ENCODE measurements around the gene DBH.

DBH gene

GRCh38 chr9:133598978-133599377 lies 37.2 kb upstream of the DBH start (continued):
- TF ChIP-seq, protein P1, sequence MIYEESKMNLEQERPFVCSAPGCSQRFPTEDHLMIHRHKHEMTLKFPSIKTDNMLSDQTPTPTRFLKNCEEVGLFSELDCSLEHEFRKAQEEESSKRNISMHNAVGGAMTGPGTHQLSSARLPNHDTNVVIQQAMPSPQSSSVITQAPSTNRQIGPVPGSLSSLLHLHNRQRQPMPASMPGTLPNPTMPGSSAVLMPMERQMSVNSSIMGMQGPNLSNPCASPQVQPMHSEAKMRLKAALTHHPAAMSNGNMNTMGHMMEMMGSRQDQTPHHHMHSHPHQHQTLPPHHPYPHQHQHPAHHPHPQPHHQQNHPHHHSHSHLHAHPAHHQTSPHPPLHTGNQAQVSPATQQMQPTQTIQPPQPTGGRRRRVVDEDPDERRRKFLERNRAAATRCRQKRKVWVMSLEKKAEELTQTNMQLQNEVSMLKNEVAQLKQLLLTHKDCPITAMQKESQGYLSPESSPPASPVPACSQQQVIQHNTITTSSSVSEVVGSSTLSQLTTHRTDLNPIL (CRISPR knock-in tag; IDR thresholded peaks at IDR 0.05; ENCODE audit: low read depth) = no peak

DNA sequence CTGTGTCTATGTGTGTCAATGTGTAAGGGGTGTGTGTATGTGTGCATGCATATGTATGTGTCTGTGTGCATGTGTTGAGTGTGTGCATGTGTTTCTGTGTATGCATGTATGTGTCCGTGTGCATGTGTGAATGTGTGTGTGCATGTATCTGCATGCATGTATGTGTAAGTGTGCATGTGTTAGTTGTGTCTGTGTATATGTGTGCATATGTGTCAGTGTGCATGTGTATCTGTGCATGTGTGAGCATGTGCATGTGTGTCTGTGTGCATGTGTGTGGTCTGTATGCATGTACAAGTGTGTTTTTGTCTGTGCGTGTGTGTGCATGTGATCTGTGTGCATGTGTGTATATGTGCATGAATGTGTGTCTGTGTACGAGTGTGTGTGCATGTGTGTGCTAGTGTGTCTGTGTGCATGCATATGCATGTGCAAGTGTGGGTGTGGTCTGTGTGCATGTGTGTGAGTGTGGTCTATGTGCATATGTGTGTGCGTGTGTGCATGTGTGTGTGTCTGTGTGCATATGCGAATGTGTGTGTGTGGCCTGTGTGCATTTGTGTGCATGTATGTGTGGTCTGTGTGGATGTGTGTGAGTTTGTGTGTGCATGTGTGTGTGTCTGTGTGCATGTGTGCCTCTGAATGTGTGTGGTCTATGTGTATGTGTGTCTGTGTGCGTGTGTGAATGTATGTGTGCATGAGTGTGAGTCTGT lies 36.5 kb upstream of the DBH start:
- ATAC-seq = no peak
- TF ChIP-seq, protein P2, sequence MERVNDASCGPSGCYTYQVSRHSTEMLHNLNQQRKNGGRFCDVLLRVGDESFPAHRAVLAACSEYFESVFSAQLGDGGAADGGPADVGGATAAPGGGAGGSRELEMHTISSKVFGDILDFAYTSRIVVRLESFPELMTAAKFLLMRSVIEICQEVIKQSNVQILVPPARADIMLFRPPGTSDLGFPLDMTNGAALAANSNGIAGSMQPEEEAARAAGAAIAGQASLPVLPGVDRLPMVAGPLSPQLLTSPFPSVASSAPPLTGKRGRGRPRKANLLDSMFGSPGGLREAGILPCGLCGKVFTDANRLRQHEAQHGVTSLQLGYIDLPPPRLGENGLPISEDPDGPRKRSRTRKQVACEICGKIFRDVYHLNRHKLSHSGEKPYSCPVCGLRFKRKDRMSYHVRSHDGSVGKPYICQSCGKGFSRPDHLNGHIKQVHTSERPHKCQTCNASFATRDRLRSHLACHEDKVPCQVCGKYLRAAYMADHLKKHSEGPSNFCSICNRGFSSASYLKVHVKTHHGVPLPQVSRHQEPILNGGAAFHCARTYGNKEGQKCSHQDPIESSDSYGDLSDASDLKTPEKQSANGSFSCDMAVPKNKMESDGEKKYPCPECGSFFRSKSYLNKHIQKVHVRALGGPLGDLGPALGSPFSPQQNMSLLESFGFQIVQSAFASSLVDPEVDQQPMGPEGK (CRISPR knock-in tag; IDR thresholded peaks at IDR 0.05; ENCODE audit: borderline replicate concordance) = no peak

- no peak for ATAC-seq
Measured at GRCh38 chr9:133600739-133601138, 35.4 kb upstream of the DBH start.

GRCh38 chr9:133601746-133602145 lies 34.4 kb upstream of the DBH start:
- no peak for ATAC-seq
- TF ChIP-seq CSDC2 (CRISPR knock-in tag; IDR thresholded peaks at IDR 0.05) = no peak
- no peak for TF ChIP-seq ZNF70 (CRISPR knock-in tag; IDR thresholded peaks at IDR 0.05)
- no peak for TF ChIP-seq BACH2 (CRISPR knock-in tag; IDR thresholded peaks at IDR 0.05; ENCODE audit: borderline replicate concordance)
- no peak for TF ChIP-seq ARNTL (CRISPR knock-in tag; IDR thresholded peaks at IDR 0.05; ENCODE audit: borderline replicate concordance, low read depth)
- TF ChIP-seq, protein P1 (CRISPR knock-in tag; IDR thresholded peaks at IDR 0.05; ENCODE audit: low read depth) = no peak
- TF ChIP-seq OSR1 (CRISPR knock-in tag; IDR thresholded peaks at IDR 0.05) = no peak
- no peak for TF ChIP-seq ZFP30 (CRISPR knock-in tag; IDR thresholded peaks at IDR 0.05)
- TF ChIP-seq ISL1 (CRISPR knock-in tag; IDR thresholded peaks at IDR 0.05) = no peak
- TF ChIP-seq, protein P2 (CRISPR knock-in tag; IDR thresholded peaks at IDR 0.05; ENCODE audit: borderline replicate concordance) = no peak
- no peak for TF ChIP-seq ZFP3 (CRISPR knock-in tag; IDR thresholded peaks at IDR 0.05)
- TF ChIP-seq PPARA (CRISPR knock-in tag; IDR thresholded peaks at IDR 0.05; ENCODE audit: borderline replicate concordance) = no peak
- TF ChIP-seq GLIS3 (CRISPR knock-in tag; IDR thresholded peaks at IDR 0.05) = no peak

More at GRCh38 chr9:133600739-133601138, 35.4 kb upstream of the DBH start:
- TF ChIP-seq RARB (CRISPR knock-in tag; IDR thresholded peaks at IDR 0.05) (no peak), TCF4 (CRISPR knock-in tag; IDR thresholded peaks at IDR 0.05; ENCODE audit: borderline replicate concordance) (no peak)

DNA sequence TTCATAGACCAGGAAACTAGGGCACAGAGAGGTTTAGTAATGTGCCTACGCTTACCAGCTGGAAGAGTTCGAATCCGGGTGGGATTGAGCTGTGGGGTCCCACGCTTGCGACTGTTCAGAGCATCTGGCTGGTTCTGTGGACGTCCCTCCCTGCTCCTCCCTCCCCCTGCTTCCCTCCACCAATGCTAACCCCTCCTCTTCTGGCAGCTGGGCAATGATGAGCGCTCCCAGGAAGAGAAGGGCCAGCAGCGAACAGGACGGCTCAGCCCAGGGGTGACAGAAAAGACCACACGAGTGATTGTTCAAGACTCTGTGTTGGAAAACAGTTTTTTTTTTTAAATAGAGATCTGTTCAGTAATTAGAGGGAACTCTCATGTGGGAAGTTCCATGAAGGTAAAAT lies 33.9 kb upstream of the DBH start:
- TF ChIP-seq ISL1 (CRISPR knock-in tag; IDR thresholded peaks at IDR 0.05) (no peak), RARB (CRISPR knock-in tag; IDR thresholded peaks at IDR 0.05) (no peak), SNAI2 (CRISPR knock-in tag; IDR thresholded peaks at IDR 0.05) (no peak), ZFP3 (CRISPR knock-in tag; IDR thresholded peaks at IDR 0.05) (no peak), ZNF565 (CRISPR knock-in tag; conservative IDR thresholded peaks at IDR 0.05; ENCODE audit: low read depth) (no peak)
- TF ChIP-seq, protein P3, sequence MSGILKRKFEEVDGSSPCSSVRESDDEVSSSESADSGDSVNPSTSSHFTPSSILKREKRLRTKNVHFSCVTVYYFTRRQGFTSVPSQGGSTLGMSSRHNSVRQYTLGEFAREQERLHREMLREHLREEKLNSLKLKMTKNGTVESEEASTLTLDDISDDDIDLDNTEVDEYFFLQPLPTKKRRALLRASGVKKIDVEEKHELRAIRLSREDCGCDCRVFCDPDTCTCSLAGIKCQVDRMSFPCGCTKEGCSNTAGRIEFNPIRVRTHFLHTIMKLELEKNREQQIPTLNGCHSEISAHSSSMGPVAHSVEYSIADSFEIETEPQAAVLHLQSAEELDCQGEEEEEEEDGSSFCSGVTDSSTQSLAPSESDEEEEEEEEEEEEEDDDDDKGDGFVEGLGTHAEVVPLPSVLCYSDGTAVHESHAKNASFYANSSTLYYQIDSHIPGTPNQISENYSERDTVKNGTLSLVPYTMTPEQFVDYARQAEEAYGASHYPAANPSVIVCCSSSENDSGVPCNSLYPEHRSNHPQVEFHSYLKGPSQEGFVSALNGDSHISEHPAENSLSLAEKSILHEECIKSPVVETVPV (CRISPR knock-in tag; IDR thresholded peaks at IDR 0.05) = no peak
- no peak for ATAC-seq

Measured in SK-N-SH treated with all-trans-retinoic acid at 6 μM for 48 hours (cell line).